ENCODE results near the gene SP5.
A peak's percentile ranks its signal among the peaks of the same experiment; 100 is the strongest.
"Not testable (repeated sequence)": the region's sequence is repeated elsewhere in the genome, so short reads cannot be mapped to it uniquely, and the experiment has no call there.

The SP5 gene

DNA sequence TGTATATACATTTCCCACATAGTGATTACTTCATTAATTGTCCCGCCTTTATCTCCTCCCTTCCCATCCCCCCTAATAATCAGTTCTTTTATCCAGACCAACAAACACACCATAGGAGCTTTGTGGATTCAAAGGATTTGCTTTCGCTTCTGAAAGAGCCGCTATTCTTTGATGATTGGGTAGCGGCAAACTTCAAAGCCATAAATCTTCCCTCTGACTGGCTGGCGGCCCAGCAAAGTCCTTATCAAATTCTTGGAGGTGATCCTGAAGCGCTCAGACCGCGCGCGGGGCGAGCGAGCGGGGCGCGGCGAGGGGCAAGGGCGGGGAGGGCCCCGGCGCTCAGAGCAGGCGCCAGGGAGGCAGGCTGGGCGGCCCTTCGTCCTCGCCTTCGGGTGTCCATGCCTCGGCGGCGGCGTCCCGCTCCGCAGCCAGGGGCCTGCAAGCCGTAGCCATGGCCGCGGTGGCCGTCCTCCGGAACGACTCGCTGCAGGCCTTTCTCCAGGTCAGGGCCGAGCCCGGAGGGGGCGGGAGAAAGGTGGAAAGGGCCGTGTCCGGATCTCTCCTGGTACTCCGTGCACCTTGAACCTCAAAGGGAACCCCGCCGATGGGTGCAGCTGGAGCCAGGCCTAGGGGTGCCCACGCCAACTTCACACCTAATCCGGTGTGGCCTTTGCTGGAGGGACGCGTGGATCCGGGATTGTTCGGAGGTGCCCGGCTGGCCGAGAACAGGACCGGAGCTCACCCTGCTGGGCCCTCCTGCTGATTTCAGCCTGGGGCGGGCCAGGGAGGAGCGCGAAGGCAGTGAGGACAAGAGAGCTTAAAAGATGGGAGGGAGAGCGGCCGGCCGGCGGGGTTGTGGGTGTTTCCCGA lies at the start of gene SP5:
SP5 (plus strand) TSS at position 276 of the 870 bp plus-strand sequence; CDS start at position 452, 176 bp downstream.
- DNase-seq, result peak in 1 of 2 donors; percentile 51

DNA sequence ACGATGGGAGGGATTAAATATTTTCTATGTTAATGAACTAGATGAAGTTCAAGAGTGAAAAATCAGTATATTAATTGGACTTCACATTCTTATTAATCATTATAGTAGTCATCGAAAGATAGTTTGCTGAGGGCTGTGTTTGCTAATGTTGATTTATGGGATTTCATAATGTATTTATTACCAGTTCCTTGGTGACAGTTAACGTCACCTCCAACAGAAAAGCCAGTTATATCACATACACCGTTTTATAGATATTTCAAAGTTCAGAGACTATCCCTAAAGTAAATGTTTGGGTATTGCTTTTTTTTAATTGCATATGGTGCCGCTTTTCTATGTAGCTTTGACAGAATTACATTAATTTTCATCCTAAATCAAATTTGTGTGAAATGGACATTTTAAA lies 49.4 kb upstream of the SP5 start:
- no peak for DNase-seq

DNA sequence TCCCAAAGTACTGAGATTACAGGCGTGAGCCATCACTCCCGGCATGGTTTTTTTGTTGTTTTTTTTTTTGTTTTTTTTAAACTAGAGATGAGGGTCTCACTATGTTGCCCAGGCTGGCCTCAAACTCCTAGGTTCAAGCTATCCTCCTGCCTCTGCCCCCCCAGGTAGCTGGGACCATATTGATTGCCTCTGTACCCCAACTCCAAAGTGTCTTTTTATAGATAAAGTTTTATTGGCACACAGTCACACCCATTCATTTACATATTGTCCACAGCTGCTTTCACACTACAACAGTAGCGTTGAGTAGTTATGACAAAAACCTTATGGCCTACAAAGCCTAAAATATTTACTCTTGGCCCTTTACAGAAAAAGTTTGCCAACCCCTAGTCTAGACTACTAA lies 45.2 kb upstream of the SP5 start:
- no peak for DNase-seq

DNA sequence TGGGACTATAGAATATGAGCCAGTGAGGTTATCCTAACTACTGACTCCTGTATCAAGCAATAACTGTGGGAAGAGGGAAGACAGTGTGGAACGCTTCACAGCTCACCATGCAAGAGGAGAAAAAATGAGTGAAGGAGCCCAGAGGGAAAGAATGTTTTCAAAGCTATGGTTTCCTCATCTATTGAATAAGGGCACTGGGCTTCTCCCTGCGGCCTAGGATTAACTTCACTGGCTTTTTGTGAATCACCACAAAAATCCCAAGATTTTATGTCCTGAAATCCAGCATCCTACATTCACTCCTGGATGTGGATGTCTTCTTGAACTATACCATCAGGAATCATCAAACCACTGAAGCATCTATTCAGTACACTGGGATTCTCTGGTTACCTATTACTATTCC lies 44.5 kb upstream of the SP5 start:
- no peak for DNase-seq

DNA sequence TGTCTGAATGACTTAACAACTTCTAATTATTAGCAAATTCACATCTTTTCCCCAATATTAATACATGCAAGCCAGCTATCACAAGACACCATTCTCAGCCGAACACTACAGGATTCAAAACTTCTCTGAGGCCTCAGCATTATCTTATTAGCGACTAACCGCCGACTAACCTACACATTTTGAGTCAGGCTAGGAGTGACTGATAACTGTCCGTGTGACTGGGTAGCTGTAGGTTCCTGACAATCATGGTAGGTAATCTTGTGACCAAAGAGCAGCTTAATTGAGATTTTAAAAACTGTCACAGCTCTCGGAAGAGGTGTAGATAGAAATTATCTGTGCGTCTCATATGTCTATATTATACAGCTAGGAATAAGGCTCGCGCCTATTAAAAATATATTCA lies 44.1 kb upstream of the SP5 start:
- no peak for DNase-seq

DNA sequence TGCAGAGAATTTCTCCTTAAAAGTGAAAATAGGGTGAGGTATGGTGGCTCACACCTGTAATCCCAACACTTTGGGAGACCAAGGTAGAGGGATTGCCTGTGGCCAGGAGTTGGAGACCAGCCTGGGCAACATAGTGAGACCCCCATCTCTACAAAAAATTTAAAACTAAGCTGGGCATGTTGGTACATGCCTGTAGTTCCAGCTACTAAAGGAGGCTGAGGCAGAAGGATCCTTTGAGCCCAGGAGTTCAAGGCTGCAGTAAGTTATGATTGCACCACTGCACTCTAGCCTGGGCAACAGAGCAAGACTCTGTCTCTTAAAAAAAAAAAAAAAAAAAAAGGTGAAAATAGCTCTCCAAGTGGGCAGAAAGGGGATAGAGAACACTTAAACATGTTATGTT lies 40.9 kb upstream of the SP5 start:
- DNase-seq, result not testable (repeated sequence)

DNA sequence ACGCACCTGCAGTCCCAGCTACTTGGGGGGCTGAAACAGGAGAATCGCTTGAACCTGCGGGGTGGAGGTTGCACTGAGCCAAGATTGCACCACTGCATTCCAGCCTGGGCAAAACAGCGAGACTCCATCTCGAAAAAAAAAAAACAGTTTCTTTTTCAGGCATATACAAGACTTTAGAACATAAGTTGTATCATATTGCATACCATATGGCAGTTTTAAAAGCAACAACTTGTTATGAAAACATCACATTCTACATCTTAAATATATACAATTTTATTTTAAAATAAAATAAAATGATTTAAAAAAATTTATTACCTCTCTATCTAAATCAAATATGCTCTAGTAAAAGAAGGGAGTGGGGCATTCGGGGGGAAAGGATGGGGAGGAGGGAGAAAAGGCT lies 39.4 kb upstream of the SP5 start:
- no peak for DNase-seq

DNA sequence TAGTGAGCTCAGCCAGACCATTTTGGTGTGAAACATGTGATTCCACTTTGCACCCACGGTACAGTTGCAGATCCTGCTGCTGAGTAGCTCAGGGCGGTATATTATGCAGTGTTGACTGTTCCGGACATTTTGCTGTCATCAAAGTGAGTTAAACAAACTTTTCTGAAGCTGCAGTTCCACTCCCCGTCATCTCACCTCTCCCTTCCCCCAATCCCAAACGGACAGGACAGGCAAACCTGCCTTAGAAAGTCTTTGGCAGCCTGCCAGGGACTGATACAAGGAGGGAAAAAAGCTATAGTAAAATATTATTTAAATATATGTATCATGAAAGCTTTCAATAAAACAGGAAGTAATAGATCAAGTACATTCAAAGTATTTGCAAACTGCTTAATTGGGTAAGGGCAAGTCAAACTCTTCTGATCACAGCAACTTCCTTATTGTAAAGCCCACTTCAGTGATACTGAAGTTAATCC lies 35.5 kb upstream of the SP5 start:
- DNase-seq, result no peak

DNA sequence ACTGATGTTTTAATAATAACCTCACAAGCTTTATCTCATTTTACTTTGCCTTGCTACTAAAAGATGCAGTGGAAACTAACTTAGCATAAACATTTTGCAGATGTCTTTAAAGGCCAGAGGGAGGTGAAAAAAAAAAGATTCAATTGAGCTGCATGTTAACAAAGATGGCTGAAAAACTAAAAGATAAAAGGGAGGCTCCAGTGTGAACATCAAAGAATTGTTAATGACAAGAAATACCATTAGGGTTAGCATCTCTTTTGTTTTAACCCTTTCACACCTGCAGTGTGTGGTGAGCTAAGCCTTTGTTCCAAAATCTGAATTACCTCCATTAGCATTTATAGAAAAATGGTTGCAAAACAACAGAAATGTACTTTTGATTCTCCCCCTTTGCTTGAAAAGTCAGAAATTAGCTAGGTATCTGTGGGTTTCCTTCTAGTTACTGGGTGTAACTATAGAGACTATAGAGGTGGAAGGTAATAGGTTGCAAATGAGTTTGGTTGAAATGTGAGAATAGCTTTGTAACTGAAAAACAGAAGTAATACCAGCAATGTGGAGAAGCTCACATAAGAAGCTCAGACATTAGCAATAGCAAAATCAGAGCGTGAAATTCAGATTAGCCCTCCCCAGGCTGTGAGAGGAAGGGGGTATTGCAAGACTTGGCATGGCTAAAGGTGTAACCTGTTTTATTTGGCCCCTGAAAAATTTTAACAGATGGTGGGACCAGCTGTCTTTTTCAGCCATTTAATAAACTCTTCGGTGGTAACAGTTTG lies 34.8 kb upstream of the SP5 start:
- no peak for DNase-seq

DNA sequence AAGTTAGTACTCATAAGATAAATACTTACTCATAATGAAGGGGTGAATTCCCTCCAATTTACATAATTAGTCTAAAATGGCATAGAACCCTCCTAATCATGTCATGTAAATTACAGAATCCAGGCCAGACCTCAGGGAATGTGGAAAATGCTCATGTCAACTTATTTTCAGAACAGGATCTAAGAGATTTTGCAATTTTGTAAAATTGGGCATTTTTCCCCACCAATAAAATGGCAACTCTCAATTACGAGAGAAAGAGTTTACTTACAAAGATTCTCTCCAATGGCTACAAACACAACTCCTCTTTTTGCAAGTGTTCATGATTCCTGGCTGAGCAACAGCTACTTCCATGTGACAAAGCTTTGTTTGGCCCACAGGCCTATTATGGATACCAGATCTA lies 33.8 kb upstream of the SP5 start:
- DNase-seq, result no peak

DNA sequence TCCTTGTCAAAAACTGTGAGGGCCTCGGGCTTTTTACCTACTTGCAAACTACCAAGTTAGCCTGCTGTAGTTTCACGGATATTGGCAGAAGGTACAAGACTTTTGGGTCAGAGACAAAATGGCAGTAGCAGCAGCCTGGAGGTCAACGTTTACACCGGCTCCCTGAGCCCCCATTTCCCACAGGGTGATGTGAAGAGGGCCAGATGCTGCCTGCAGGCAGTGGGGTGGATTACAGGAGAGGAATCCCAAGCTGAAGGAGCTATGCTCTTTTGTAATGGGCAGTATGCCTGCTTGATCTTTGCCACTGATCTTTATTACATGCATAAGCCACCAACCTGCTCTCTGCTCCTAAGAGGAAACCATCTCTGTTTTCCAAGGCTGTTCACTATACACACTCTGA lies 29.5 kb upstream of the SP5 start:
- no peak for DNase-seq

DNA sequence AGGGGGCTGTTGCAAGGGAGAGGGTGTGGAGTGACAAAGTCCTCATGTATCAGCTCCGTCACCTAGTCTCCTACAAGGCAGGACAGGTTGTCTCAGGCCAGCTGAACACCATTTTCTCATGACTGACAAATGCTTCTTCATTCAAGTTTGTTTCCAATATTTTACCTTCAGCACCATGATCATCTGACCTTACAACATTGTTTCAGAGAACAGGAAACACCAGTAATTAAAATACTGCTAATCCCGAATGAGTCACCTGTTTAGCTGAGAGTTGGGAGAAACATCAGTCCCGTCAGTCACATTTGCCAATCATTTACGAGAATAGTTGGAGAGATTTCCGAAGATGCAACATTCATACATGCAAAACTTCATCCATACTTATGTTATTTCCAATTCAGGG lies 25.7 kb upstream of the SP5 start:
- DNase-seq, result no peak

DNA sequence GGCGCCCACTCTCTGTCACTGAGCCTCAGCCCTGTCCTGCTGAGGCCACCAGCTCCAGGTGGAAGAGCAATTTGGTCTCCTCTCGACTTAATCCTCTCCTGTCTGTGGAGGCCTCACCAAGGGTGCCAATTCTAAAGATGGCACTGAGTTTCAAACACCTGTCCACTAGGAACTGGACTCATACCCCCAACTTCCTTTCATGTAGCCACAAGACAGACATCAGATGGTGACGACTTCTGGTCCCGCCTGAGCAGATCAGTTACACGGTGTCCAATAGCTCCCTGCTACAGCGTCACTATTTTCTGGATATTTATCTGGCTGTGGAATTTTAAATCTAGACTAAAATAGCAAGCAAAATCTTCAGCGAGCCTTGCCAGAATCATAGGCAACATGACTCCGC lies 24.5 kb upstream of the SP5 start:
- DNase-seq, result no peak

DNA sequence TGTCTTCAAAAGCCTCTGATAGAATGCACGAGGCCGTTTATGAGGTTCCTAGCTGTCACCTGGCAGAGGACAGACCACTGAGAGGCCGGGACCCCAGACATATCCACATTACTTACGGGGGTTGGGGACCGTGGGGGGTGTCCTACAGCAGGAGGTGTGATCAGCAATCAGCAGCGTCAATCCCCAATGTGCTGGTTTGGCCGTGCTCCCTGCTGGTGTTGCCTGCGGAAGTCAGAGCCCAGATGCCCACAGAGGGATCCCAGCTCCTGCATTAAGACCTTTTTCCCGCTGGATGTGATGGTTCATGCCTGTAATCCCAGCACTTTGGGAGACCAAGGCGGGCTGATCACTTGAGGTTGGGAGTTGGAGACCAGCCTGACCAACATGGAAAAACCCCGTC lies 20.8 kb upstream of the SP5 start:
- no peak for DNase-seq

DNA sequence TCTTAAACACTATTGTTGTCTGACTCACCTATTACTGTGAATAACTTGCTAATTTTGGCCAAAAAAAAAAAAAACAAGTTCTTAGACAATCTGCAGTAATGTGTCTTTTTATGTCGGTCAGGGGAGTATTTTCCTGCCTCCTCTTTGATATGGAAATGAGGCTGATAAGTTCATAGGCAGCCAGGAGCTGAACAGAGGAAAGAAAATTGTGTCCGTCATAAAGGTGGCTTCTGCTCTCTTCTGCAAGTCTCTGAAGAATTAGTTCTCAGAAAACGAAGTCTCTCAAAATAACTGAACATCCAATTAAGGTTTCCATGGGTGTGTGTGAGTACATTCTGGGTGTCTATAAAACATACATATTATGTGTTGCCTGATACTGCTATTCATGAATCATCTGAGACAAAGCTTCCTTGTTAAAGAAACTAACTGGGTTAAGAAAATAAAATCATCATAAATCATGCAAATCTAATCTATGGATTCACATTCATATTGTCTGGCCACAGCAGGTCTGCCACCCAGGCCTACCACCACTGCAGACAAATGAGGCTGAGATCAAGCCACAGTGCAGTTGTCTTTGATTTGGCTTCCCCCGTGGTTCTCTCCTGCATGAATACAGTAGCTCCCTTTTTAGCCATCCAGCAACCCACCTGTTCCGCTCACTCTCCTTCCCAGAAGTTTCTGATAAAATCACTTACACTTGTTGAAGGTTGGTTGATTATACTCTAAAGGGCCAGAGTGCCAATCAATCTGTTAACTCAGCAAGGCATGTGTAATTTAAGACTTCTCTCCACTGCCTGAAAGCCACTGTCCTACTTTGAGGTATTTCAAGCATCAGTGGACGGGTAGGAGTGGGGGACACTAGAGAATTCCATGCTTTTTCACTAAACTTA lies 19.4 kb upstream of the SP5 start:
- no peak for DNase-seq

DNA sequence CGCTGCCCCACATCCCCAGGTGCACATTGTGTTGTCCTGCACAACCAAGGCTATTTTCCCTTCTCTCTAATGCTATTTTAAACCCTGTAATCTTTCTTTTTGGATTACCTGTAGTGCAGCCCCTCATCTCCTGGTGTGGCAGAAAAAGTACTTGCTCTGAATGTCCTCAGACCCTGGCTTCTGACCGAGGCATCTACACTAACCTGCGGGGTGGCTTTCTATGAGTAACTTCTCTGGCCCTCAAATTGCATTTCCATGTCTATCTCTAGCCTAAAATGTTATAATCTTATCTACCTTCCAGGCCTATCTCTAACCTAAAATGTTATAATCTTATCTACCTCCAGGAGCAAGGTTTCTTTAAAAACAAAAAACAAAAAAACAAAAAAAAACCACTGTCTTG lies 18.2 kb upstream of the SP5 start:
- DNase-seq, result no peak

DNA sequence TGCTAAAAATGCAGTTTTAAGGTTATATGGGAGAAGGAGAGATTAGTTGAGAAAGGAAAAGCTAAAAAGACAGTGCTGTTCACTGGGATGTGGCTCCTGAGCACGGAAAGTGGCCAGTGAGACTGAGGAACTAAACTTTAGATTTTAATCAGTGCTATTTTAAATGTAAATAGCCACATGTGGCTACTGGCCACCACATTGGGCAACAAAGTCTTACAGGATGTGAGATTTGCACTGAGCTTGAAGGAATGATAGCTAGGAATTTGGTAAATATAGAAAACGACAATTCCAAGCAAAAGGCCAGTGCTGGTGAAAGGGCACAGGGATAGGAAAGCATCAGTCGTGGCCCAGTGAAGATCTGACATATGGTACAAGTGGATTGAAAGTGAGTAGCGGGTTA lies 14.1 kb upstream of the SP5 start:
- no peak for DNase-seq

DNA sequence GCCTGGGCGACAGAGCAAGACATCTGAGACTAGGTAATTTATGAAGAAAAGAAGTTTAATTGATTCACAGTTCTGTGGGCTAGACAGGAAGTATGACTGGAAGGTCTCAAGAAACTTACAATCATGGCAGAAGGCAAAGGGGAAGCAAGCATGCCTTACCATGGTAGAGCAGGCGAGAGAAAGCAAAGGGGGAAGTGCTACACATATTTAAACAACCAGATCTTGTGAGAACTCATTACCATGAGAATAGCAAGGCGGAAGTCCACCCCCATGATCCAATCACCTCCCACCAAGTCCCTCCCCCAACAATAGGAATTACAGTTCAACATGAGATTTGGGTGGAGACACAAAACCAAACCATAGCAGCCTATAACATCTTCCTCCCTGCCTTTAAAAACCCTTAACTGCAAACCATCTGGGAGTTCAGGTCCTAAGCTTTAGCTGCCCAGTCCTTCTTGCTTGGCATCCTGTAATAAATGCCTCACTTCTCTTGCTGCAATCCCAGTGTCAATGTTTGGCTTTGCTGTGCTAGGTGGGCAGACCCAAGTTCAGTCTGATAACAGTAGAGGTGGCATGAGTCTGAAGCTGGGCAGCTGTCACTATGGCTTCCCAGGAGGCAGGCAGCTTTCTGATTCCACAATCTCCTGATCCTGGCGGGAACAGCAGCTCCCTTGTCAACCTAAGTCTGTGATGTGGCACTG lies 11.2 kb upstream of the SP5 start:
- DNase-seq, result no peak

DNA sequence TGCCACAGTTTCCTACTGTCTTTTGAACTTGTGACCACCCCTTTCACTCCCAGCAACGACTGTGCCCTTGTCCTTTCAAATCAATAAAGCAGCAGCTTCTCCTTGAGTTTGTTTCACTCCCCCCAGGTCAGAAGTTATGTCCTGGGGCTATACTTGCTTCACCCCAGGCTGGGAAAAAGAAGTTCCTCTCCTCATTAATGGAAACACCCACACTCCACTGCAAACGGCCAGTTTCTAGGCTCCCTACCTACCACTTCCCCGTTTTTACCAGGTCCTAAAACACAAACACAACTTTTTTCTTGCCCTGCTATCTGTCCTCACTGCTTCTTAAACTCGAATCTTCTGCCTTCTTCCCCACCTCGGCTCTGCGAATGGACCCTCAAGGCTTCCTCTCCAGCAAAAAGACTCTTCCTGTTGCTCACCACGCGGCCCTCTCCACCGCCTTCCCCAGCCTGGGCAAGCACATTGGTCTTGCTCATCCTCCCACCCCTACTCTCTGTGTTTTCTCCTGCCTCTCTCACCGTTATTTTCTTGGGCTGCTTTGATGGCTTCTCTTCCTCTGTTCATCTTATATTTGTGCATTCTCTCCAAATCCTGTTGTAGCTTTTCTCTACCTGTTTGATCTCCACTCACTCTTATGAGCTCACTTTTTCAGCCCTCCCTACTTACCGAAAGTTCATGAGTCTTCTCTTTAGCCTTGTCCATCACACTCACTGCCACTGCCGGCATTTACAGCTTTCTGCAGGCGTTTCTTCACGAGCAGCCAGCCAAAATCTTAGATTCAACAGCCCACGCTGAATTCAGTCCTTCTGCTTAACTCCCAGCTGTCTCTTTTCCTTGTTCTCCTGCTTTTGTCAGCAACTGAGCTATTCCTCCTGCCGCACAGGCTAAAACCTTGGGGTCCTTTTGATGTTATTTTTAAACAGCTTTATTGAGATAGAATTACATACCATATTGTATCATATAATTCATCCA lies 7.0 kb upstream of the SP5 start:
- no peak for DNase-seq

DNA sequence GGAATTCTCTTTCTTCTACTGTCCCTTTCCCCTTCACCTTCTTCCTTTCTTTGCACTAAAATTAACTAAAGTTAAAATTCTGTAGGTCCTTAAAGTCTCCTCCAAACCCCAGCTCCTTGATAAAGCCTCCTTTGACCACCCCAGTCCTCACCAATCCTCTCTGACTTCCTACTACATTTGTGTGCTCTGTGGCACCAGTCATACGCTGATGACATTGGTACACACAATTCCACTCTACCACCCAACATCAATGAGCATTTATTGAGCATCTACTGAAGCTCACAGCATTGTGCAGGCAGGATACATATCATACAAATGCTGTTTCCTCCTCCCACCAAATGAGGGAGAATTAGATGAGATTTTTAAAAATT lies 4.5 kb upstream of the SP5 start:
- no peak for DNase-seq

DNA sequence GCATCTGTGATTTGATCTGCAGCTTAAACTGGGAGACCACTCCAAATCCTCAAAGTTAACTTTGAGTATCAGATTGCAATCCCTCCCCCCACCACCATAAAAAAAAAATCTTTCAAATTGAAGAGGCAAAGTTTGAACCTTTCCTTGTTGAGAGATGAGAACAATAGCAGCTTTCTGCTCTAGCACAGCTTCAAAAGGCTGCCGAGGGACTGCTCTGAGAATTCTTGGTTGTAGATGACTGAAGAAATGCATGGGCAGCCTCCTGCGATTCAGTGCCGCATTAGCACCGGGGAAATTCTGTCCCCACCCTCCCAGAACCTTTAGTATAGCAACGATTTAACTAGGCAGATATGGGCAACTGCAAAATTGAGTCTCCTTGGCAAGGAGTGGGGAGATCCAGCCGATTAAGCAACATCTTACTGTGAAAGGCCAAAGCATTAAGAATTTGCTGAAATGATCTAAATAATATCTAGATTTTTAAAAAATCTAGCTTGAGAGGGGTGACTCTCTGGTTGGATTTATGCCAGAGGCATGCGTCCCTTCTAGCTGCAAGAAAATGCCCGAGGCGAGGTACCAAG lies 3.9 kb upstream of the SP5 start:
- DNase-seq, result no peak

Measured in CD4-positive, alpha-beta T cell treated with Interleukin-1 beta for 1 hour (primary cell).